Measurements from ENCODE around the gene TTK. TPM values are rescaled to one million over a fixed set of nuclear protein-coding genes. Genes with fewer than 3 reads are reported as not detected.

TTK gene
- total RNA-seq (2014; rRNA removed; shearing (Covaris generic)), result 13.5 TPM in 2 replicates

GRCh38 chr6:80004173-80005072, at the start of gene TTK:
TTK (plus strand) TSS chr6:80004649; CDS start chr6:80005844, 1,195 bp downstream.
- DNase-seq (ENCODE audit: low spot score), result peak; percentile 93

GRCh38 chr6:79954849-79955248, 49.6 kb upstream of the TTK start:
- DNase-seq (ENCODE audit: low spot score), result no peak

DNA sequence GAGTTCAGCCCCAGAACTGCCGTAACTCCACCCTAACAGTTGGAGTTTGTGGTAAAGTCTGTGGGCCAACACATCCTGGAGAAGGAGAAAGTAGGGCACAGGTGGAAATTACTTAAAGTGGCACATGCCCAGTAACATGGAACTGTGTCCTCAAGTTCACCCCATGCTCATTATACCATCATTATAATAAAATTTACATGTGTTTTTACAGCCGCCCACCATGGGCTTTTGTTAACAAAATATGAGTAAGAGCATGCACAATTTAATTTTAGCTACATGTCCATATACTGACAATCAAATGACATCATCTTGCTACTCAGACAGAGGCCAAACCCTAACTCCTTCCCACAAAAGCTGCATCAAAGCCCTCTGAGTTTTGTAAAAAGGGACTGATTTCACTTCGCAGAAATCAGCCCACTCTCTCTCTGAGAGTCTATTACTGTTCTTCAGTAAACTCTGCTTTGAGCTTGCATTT, 39.8 kb upstream of the TTK start:
- no peak for DNase-seq (ENCODE audit: low spot score)

DNA sequence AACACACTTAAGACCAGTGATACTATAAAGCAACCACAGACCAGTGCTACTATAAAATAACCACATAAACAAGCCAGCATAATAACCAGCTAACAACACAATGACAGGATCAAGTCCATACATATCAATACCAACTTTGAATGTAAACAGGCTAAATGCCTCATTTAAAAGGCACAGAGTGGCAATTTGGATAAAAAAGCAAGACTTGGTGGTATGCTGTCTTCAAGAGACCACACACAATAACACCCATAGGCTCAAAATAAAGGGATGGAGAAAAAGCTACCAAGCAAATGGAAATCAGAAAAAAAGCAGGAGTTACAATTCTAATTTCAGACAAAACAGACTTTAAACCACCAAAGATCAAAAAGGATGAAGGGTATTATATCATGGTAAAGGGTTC, 37.3 kb upstream of the TTK start:
- no peak for DNase-seq (ENCODE audit: low spot score)

GRCh38 chr6:79969784-79970183, 34.7 kb upstream of the TTK start:
- no peak for DNase-seq (ENCODE audit: low spot score)

- no peak for DNase-seq (ENCODE audit: low spot score)
Observed at GRCh38 chr6:79971193-79971592, 33.3 kb upstream of the TTK start.

- DNase-seq (ENCODE audit: low spot score), result no peak
Observed at GRCh38 chr6:79981652-79982051, 22.8 kb upstream of the TTK start.

- peak; percentile 8 for DNase-seq (ENCODE audit: low spot score)
Observed at GRCh38 chr6:79984261-79984660, 20.2 kb upstream of the TTK start.

GRCh38 chr6:79985128-79985527, 19.3 kb upstream of the TTK start:
- DNase-seq (ENCODE audit: low spot score), result no peak

DNA sequence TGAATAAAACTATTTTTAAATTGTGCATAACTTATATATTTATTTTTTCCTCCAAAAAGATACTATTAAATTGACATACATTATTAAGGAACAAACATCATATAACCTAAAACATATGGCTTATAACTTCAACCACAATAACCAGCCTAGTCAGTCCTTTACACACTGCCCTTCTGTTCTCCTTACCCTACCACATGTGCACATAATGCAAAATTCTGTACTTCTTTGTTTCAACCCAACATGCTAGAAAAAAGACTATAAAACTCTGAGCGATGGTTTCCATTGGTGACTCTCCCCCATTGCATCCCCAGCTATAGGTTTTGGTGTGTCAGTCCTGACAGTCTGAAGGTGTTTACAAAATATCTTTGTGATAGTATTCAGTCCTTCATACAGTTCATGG, 14.8 kb upstream of the TTK start:
- no peak for DNase-seq (ENCODE audit: low spot score)

- DNase-seq (ENCODE audit: low spot score), result no peak
Observed at GRCh38 chr6:79993012-79993910, 11.2 kb upstream of the TTK start.

- DNase-seq (ENCODE audit: low spot score), result no peak
Observed at GRCh38 chr6:79993911-79994309, 10.5 kb upstream of the TTK start.

DNA sequence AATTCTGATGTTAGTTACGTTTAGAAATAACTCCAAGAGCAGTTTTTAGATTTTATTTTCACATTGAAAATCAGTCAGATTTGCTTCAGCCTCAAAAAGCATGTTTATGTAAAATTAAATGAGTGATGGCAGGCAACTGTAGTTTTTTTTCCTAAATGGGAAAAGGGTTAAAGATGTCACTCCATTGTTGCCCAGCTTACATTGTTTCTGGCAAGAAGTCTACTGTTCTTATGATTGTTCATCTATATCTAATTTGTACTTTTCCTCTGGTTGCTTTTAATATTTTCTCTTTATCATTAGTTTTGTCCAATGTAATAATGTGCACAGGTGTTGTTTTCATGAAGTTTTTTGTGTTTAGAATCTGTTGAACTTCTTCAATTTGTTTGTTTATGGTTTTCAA, 6.7 kb upstream of the TTK start:
- no peak for DNase-seq (ENCODE audit: low spot score)

GRCh38 chr6:80001337-80001736, 3.1 kb upstream of the TTK start:
- DNase-seq (ENCODE audit: low spot score), result no peak

- no peak for DNase-seq (ENCODE audit: low spot score)
Observed at GRCh38 chr6:80003826-80004172, 650 bp upstream of the TTK start.

DNA sequence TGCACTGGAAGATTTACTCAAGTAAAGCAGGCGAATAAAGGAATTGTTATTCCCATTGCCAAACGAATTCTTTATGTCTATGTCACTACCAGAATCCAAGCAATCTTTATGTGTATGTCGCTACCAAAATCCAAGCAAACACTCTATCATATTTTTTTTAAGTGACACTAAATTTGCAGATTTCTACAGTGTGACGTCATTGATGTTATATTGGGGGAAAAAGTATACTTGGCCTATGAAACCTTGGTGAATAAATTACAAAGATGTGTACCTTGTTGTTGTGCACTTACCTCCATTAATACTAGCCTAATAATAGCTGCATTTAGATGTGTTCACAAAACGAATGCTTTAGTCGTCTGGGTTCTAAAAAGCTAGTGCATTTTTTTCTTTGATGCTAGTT, 957 bp downstream of the TTK start:
- DNase-seq (ENCODE audit: low spot score), result no peak

GRCh38 chr6:80006541-80006940, 2.1 kb downstream of the TTK start:
- DNase-seq (ENCODE audit: low spot score), result no peak

GRCh38 chr6:80009531-80009930, 5.1 kb downstream of the TTK start:
- DNase-seq (ENCODE audit: low spot score), result no peak

GRCh38 chr6:80010288-80010687, 5.8 kb downstream of the TTK start:
- DNase-seq (ENCODE audit: low spot score), result no peak

GRCh38 chr6:80015839-80016435, 11.5 kb downstream of the TTK start:
- no peak for DNase-seq (ENCODE audit: low spot score)

DNA sequence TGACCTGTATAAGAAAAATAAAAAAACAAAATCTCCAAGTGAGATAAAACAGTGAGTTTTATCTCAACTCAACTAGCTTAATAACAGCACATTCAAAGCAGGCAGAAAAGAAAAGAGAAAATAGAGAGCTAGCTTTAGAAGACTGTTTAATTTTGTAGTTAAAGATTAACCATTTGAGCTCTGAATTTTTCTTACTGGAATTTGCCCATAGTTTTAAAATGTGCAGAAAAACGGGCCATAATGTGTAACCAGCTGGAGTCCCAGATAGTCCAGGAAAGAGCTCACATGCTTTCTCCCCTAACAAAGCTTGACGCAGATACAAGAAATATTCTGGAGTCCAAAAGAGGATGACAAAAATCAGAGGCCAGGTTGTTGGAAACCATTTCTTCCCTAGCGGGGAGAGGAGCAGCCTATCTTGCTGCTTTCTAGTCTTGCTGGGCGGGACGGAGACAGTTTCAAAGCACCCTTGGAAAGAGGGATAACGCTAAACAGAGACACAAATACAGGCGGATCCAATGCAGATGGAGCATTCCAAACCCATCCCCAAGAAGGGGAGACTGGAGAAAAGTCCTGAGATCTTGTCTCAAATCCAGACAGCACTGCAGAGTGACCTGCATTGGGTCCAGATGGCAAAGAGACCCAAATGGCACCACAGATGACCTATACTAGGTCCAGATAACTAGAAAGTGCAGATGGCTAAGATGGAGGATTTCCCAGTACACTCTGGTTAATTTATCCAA, 16.1 kb downstream of the TTK start:
- no peak for DNase-seq (ENCODE audit: low spot score)
